ENCODE data around the gene TDRD12. TPM values are rescaled to one million over a fixed set of nuclear protein-coding genes. Genes with fewer than 3 reads are reported as not detected.
A peak's percentile ranks its signal among the peaks of the same experiment; 100 is the strongest.

Gene TDRD12
- polyA plus RNA-seq, 1 experiment: 0.07 TPM

GRCh38 chr19:32676895-32677359 is 42.6 kb upstream of the TDRD12 start:
- ChIA-PET CTCF (interaction anchor here (0.5 kb wide), 1 partner anchor 1431 kb away, joined by 6 read pairs; no protein-coding TSS in a partner anchor), POLR2A (interaction anchor here (1.5 kb wide), 1 partner anchor 15 kb away, joined by 4 read pairs; the partner anchor contains the start of gene NUDT19)
- no peak overlapping the region for H3K4me3 ChIP-seq (ENCODE audit: low read depth, low read length)
- no peak overlapping the region for H3K27ac ChIP-seq (ENCODE audit: low read depth, low read length)
- H3K9me3 ChIP-seq (ENCODE audit: control insufficient read depth, insufficient read depth, low read length): no peaks in the 10 kb centered on the region; the same call in 1 of the 2 replicates
- DNase-seq (ENCODE audit: low read depth, low spot score): no peak
- peaks cover 23% of the 10 kb centered on the region for H3K27me3 ChIP-seq (ENCODE audit: control insufficient read depth, insufficient read depth, low read length)
- no peak for TF ChIP-seq CTCF (IDR thresholded peaks at IDR 0.05; ENCODE audit: low read depth, low read length)

DNA sequence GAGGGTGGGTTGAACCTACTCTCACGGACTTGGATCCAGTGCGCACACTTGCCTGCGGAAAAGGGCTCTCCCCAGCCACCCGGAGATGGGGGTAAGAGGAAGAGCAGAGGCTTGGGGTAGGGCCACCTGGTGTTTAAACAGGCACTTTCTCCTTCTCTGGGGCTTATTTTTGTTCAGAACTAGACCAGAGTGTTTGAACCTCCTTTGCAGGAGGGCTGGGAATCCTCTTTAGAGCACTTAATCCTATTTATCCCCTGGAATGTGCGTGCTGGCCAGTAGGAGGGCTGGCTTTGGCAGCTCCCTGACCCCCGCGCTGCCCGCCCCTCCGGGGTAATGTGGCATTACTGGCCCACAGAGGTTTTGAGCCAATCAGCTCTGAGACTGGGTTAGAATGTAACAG is 41.9 kb upstream of the TDRD12 start:
- DNase-seq (ENCODE audit: low read depth, low spot score): no peak
- ChIA-PET CTCF (interaction anchor here (1.0 kb wide), 1 partner anchor 41 kb away, joined by 3 read pairs; no protein-coding TSS in a partner anchor), POLR2A (interaction anchor here (1.5 kb wide), 1 partner anchor 14 kb away, joined by 4 read pairs; the partner anchor contains the start of gene NUDT19)
- no peaks in the 10 kb centered on the region; the same call in 1 of the 2 replicates for H3K9me3 ChIP-seq (ENCODE audit: control insufficient read depth, insufficient read depth, low read length)
- peak; percentile 6; the same call in 1 of the 2 replicates for TF ChIP-seq CTCF (IDR thresholded peaks at IDR 0.05; ENCODE audit: low read depth, low read length)
- H3K4me3 ChIP-seq (ENCODE audit: low read depth, low read length): no peak overlapping the region
- H3K27me3 ChIP-seq (ENCODE audit: control insufficient read depth, insufficient read depth, low read length): peaks cover 23% of the 10 kb centered on the region
- no peak overlapping the region for H3K27ac ChIP-seq (ENCODE audit: low read depth, low read length)

DNA sequence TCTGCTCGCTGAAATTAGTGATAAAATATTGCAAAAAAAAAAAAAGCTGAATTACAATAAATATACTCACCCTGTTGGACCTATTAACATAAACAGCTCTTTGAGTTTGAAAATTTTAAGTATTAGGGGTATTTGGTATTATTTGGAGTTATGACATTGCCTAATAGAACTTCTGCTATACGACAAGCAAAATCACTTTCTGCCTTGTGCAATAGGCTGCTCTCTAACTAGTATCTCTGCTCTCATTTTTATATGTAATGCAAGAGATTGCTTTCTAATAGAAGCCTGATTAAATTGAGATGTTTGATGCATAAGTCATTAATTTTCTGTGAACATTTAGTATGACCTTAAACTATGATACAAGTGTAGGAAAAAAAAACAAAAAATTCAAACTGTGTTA is 38.6 kb upstream of the TDRD12 start:
- no peak for TF ChIP-seq CTCF (IDR thresholded peaks at IDR 0.05; ENCODE audit: low read depth, low read length)
- ChIA-PET CTCF (interaction anchor here (0.6 kb wide), 1 partner anchor 17 kb away, joined by 4 read pairs; no protein-coding TSS in a partner anchor), POLR2A (no interaction called here)
- Histone ChIP-seq H3K9me3 (ENCODE audit: control insufficient read depth, insufficient read depth, low read length) (no peaks in the 10 kb centered on the region; the same call in 1 of the 2 replicates), H3K4me3 (ENCODE audit: low read depth, low read length) (no peak overlapping the region), H3K27ac (ENCODE audit: low read depth, low read length) (no peak overlapping the region), H3K27me3 (ENCODE audit: control insufficient read depth, insufficient read depth, low read length) (peaks cover 19% of the 10 kb centered on the region)
- DNase-seq (ENCODE audit: low read depth, low spot score): no peak

DNA sequence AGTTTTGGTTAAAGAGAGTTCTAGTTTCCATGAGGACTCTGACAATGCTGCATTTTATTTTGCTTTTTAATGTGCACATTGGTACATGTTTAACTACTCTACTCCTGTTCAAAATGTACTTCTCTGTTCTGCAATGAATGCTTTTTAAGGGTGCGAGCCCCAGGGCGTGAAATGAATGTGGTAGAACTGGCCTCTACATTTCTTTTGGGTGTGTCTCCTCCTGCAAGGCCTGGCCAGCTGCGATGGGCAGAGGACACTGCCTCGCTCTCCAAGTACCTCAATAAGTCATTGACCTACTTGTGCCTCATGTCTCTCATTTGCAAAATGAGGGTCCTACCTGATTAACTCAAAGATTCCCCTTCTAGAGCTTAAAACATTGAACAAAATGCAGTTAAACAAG is 37.2 kb upstream of the TDRD12 start:
- no peak for DNase-seq (ENCODE audit: low read depth, low spot score)
- POLR2A ChIA-PET: no interaction called here
- Histone ChIP-seq H3K27ac (ENCODE audit: low read depth, low read length) (no peak overlapping the region), H3K9me3 (ENCODE audit: control insufficient read depth, insufficient read depth, low read length) (no peaks in the 10 kb centered on the region), H3K4me3 (ENCODE audit: low read depth, low read length) (no peak overlapping the region), H3K27me3 (ENCODE audit: control insufficient read depth, insufficient read depth, low read length) (peaks cover 8% of the 10 kb centered on the region)
- CTCF ChIA-PET: no interaction called here
- TF ChIP-seq CTCF (IDR thresholded peaks at IDR 0.05; ENCODE audit: low read depth, low read length): no peak

- no peak for DNase-seq (ENCODE audit: low read depth, low spot score)
- Histone ChIP-seq H3K27ac (ENCODE audit: low read depth, low read length) (no peak overlapping the region), H3K9me3 (ENCODE audit: control insufficient read depth, insufficient read depth, low read length) (no peaks in the 10 kb centered on the region), H3K4me3 (ENCODE audit: low read depth, low read length) (no peak overlapping the region), H3K27me3 (ENCODE audit: control insufficient read depth, insufficient read depth, low read length) (no peaks in the 10 kb centered on the region)
- POLR2A ChIA-PET: no interaction called here
- CTCF ChIA-PET: interaction anchor here (1.9 kb wide), 1 partner anchor 87 kb away, joined by 5 read pairs; no protein-coding TSS in a partner anchor
- no peak for TF ChIP-seq CTCF (IDR thresholded peaks at IDR 0.05; ENCODE audit: low read depth, low read length)
These were observed 32.6 kb upstream of the TDRD12 start for GRCh38 chr19:32686847-32687475.
